ENCODE data around the gene DCC.

DNA sequence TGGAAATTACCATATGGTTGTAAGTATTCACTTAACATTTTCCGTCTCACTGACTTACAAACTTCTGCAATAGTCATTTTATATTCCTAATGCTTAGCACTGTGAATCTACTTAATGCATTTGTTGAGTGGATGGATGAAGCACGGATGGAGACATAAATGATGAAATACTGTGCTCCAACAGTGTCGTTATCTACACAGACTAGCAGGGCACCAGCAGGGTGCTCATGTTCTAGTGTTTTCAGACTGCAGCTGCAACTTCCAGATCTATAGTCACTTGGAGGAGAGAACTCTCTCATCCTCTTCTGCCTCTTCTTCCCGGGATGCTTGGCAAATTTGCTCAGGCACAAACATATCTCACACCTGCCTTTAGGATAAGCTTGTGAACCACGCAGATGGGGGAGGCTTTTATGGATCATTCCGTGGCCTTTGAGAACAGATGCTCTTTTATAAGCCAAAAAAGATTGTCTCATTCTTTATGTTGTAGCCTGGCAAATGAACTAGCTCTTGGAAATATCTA, 1086.7 kb downstream of the DCC start:
- no peak for TF ChIP-seq EZH2phosphoT487 (IDR thresholded peaks at IDR 0.05; ENCODE audit: insufficient read depth, low read depth)
- no peak for TF ChIP-seq EZH2 (IDR thresholded peaks at IDR 0.05; ENCODE audit: insufficient read depth, poor library complexity, severe bottlenecking)
